Esophagus squamous epithelium (tissue), 4 donors: Measurements from ENCODE around the gene CNOT6L.

ENCODE experiments used
- POLR2A ChIP-seq, 4 donors: fragments of 450-650 bp; IDR thresholded peaks; one replicate each; pipeline ENCODE4 v1.6.1; 2017; ENCODE audit warnings: antibody characterized with exemption in 4 of 4, mild to moderate bottlenecking in 4 of 4, moderate library complexity in 3 of 4
- TF ChIP-seq, protein P1 (sequence below), 6 experiments: fragments of 450-650 bp in 4 of 6; fragments of 200-600 bp in 2 of 6; sonication (generic) in 2 of 6; IDR thresholded peaks; one replicate each; pipeline ENCODE4 v1.5.1; 2016 to 2019; ENCODE audit warnings: antibody characterized with exemption in 6 of 6, mild to moderate bottlenecking in 4 of 6, moderate library complexity in 4 of 6

DNA sequence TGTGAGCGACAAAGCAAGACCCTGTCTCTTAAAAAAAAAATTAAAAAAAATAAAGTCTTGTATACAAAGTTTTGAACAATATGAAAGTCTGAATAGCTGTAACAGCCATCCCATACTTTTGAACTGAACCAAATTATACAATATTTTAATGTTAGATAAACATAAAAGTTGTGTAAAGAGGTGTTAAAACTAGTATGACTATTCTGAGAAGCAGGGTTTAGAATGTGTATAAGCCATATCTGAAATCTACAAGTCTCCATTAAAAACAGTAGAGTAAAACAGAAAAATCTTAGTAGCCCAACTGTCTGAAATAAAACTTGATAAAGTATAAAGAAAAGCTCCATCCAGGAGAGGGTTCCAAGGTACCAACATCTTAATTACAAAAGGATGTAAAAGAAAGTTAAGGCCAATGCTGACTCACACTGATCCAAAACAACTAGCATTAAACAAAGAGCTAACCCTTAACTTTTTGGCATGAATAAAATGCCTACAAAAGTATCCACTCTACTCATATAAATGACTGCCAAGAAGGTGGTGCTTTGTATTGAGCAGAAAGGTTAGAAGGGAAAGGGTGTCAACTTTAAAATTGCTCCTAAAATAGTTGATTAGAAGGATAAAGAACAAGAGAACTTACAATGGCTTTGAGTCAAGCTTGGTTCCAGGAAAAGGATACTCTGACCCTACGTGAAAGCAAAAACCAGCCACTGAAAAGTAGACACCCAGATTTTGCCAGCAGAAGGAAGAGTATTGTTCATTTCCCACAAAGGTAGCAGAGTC lies 18.5 kb downstream of the CNOT6L start:
- TF ChIP-seq, protein P1, sequence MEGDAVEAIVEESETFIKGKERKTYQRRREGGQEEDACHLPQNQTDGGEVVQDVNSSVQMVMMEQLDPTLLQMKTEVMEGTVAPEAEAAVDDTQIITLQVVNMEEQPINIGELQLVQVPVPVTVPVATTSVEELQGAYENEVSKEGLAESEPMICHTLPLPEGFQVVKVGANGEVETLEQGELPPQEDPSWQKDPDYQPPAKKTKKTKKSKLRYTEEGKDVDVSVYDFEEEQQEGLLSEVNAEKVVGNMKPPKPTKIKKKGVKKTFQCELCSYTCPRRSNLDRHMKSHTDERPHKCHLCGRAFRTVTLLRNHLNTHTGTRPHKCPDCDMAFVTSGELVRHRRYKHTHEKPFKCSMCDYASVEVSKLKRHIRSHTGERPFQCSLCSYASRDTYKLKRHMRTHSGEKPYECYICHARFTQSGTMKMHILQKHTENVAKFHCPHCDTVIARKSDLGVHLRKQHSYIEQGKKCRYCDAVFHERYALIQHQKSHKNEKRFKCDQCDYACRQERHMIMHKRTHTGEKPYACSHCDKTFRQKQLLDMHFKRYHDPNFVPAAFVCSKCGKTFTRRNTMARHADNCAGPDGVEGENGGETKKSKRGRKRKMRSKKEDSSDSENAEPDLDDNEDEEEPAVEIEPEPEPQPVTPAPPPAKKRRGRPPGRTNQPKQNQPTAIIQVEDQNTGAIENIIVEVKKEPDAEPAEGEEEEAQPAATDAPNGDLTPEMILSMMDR (IDR thresholded peaks at IDR 0.05) = no peak
- TF ChIP-seq POLR2A (IDR thresholded peaks at IDR 0.05) = no peak
